ENCODE measurements around the gene SLC25A24.

DNA sequence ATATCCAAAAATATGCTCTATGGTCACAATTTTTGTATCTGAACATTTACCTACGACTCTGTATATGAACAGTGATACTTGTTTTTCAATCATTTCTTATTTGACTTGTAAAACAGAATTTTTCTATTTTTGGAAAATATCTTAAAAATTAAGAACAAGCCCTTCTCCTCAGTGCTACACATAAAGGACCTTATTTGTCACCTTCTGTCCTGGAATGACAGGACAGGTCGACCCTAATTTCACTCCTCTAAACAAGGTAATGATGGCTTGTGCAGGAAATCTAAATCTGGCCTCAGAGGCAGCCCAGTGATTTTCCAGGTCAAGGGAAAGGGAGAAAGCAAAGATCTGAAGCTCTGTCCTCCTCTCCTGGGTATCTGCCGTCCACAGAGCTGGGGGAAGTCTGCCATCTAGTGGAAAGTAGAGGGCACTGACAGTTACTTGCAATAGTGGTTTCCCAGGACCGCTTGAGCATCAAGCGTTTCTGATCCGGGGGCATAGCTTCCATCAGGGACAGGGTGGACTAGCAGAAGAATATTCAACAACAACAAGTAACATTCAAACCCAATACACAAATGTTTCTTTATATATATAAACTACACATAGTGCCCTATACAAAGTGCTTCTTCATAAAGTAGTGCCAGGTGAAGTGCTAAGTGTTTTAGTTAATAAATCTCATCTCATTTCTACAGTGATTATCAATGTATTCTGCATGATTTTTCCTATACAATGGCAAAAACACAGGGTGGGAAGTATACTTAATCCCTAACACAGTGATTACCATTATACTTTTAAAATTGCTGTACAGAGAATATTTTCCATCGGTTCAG is 74.6 kb downstream of the SLC25A24 start:
- TF ChIP-seq, protein P1, sequence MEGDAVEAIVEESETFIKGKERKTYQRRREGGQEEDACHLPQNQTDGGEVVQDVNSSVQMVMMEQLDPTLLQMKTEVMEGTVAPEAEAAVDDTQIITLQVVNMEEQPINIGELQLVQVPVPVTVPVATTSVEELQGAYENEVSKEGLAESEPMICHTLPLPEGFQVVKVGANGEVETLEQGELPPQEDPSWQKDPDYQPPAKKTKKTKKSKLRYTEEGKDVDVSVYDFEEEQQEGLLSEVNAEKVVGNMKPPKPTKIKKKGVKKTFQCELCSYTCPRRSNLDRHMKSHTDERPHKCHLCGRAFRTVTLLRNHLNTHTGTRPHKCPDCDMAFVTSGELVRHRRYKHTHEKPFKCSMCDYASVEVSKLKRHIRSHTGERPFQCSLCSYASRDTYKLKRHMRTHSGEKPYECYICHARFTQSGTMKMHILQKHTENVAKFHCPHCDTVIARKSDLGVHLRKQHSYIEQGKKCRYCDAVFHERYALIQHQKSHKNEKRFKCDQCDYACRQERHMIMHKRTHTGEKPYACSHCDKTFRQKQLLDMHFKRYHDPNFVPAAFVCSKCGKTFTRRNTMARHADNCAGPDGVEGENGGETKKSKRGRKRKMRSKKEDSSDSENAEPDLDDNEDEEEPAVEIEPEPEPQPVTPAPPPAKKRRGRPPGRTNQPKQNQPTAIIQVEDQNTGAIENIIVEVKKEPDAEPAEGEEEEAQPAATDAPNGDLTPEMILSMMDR (IDR thresholded peaks at IDR 0.05): peak; percentile 93
- TF ChIP-seq EZH2phosphoT487 (IDR thresholded peaks at IDR 0.05) (no peak), EZH2 (IDR thresholded peaks at IDR 0.05) (no peak)

Data from neural progenitor cell (in vitro differentiated cells).